NCI-H748 (cell line): ENCODE measurements around the gene ENTPD8.
"Not testable (repeated sequence)": the region's sequence is repeated elsewhere in the genome, so short reads cannot be mapped to it uniquely, and the experiment has no call there.

ENCODE experiments used
- DNase-seq: peaks from one replicate; lab custom pipeline; 2025; ENCODE audit not compliant: unreplicated experiment; lab: John Stamatoyannopoulos, UW

Gene ENTPD8

DNA sequence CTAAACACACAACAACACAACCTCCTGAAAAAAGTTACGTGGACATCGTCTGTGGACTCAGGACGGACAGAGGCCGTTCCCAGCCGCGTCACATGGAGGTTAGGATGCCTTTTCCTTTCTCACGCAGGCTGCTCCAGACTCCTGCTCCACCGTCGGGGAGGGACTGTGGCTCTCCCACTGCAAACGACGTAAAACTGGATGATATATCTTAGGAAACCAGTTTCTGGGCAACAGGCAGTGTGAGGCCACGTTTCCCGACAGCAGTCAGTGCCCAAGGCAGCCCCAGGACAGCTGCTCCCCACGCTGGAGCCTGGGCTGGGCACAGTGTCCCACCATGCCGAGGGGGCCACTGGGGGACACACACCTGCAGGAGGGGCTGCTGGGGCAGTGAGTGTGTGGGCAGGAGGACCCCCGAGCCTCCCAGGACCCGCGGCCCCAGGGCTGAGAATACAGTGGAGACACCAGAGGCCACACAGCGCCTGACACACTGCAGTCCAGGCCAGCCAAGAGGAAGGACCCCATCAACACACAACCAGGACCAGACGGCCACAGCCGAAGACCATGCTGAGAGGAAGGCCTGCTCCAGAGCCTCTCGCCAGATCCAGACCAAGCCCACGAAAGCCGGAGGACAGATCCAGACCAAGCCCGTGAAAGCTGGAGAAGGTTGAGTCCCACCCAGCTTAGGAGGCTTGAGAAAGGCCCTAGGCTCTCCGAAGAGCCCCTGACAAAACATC lies 44.4 kb downstream of the ENTPD8 start:
- DNase-seq, result no peak

DNA sequence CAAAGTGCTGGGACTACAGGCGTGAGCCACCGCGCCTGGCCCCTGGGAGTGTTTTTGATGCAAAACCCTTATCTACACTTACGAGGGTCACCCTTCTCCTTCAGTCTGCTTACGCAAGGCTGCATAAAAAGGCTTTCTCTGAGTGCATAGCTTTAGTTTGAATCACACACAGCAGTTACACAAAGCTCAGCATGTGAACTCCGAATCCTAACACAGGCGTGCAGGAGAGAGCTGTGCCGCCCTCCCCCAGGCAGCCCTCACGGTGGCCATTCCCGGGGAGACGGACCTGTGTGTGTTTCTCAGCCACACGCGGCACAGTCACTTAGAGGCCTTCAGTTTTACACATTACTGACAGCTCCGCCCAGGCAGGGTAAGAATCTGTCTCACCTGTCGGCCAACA lies 44.9 kb downstream of the ENTPD8 start:
- no peak for DNase-seq

GRCh38 chr9:137395666-137396010 lies 45.5 kb downstream of the ENTPD8 start:
- DNase-seq, result no peak

GRCh38 chr9:137394866-137395665 lies 46.1 kb downstream of the ENTPD8 start:
- no peak for DNase-seq

DNA sequence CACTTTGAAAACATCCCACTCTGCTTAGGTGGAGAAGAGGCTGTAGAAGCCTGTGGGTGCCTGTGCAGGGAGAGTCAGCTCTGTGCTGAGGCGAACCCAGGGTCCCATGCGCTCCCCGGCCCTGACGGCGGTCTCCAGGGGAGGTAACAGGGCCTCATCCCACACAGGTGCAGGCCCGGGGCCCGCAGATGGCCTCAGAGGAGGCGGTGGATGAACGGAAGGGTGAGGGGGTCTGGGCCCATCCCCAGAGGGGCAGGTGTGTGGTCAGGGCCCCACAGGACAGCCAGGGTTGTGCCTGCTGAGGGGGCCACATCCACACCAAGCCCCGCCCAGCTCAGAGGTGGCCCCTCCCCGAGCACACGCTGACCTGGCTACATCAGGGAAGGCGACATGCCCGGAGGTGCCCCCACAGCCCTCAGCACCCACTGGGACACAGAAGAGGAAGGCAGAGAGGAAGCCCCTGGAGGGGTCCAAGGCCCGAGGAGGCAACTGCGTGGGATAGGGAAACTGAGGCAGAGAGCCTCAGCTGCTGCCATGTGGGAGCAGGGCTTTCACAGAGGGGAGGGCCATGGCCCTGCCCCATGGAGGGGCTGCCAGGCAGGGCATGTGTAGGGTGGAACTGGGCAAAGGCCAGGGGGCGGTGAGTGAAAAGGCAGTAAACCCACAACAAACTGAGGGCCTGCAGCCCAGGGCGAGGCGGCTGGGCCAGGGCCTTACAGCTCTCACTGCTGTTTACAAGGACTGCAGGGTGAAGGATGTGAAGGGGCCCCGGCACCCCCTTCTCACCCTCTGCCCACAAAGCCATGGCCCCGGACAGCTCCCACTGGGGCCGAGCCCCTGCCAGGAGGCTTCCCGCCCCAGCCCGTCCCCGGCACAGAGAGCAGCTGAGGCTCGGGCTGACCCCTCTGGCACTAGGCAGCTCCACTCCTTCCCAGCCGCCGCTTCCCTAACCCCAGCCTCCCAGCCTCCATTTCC lies 47.7 kb downstream of the ENTPD8 start:
- no peak for DNase-seq

DNA sequence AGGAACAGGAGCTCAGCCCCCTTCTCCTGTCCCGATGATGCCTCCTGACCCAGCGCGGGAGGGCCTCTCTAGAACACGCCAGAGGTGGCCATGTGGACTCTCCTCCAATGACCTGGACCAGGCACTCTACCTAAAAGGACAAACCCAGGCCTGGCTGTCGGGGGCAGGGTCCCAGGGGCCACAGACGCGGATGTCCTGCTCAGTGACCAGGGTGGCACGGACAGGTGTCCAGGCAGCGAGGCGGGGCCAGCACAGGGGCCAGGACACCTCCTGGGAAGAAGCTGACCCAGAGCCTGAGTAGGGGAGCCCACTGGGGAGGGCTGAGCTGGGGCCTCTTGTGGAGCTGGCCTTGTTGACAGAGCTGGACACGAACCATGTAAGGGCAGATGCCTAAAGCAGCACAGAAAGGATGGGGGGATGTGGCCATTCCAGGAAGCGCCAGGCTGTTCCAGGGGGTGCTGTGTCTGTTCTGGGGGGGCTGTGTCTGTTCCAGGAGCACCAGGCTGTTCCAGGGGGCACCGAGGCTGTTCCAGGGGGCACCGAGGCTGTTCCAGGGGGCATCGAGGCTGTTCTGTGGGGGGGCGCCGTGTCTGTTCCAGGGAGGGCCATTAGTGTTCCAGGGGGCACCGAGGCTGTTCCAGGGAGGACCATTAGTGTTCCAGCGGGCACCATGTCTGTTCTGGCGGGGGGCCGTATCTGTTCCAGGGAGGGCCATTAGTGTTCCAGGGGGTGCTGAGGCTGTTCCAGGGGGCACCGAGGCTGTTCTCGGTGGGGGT lies 48.7 kb downstream of the ENTPD8 start:
- DNase-seq, result no peak

- DNase-seq, result no peak
Measured at GRCh38 chr9:137391411-137391754, 49.8 kb downstream of the ENTPD8 start.

DNA sequence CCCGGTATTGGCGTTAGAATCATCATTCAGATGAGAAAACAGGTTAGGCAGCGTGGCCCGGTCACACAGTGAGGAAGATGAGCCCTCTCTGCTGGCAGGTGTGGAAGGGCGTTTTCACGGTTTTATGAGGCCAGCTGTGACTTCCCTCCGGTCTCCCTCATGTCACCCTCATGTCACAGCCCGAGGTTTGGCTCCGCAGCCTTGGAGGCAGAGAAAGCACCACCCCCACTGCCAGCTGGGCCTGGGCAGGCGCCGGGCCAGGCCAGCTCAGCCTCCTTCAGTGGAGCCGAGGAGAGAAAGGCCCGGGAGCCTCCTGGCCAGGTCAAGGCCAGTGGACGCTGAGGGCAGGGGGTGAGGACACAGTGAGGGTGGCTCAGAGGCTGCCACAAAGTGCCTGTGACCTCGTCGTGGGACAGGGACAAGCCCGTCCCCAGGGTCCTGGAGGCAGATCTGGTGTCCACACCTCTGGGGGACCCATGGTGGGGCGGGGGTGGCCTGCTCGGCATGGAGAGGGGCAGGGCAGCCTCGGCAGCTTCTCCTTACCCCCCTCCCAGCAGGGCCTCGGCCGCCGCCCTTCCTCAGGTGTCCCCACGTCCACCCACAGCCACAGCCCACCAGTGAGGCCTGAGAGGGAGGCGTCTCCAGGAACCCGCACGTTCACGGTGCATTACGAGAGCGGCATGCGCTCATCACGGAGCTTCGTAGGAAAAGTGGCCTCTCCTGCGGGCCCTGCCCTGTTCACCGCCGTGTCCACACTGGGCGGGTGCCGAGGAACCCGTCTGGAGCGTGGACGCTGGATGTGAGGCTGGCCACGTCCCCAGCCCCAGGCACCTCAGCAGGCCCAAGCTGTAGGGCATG lies 50.4 kb downstream of the ENTPD8 start:
- DNase-seq, result peak; percentile 24

DNA sequence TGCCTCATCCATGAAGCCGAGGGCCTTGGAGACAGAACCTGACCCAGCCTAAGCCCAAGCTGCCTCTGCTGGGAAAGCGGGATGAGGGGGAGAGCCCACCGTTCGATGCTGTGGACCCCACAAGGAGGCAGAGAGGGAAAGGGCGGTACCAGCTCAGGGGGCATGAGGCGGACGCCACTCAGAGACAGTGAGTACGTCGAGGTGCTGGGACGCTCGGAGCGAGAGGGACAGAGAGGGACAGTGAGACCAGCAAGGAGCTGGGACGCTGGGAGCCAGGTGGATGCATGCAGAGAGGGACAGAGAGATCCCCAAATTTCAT lies 51.8 kb downstream of the ENTPD8 start:
- no peak for DNase-seq

DNA sequence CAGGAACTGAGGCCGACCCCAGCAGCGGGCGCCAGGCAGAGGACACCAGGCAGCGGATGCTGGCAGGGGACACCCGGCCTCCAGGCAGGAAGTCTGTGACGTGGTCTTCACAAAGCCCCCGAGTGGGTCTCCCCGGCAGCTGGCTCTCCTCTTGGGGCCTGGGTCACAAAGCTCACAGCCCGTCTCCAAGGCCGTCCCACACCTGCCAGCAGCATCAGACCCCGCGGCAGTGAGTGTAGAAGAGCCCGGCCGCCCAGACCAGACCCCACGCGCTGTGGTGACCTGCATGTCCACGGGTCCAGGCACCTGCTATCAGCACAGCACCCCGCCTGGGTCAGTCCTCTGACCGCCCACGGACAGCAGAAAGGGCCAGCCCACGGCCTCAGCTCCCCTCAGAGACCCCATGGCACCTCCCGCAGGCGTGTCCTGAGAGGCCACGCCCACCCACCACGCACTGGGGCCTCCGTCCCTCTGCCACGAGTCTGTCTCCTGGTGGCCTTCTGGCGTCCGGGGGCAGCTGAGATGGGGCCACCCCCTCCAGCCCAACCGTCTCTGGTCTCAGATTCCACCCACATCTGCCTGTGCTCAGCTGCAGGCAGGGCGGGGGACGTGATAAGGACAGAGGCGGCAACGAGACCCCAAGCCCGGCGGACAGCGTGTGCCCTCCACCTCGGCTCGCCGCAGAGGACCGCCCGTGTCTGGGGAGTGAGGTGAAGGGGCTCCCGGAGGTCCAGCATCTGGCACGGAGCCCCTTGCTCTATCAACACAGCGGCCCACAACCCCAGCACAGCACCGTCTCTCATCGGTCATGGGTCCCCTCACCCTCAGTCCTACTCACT lies 52.3 kb downstream of the ENTPD8 start:
- no peak for DNase-seq

DNA sequence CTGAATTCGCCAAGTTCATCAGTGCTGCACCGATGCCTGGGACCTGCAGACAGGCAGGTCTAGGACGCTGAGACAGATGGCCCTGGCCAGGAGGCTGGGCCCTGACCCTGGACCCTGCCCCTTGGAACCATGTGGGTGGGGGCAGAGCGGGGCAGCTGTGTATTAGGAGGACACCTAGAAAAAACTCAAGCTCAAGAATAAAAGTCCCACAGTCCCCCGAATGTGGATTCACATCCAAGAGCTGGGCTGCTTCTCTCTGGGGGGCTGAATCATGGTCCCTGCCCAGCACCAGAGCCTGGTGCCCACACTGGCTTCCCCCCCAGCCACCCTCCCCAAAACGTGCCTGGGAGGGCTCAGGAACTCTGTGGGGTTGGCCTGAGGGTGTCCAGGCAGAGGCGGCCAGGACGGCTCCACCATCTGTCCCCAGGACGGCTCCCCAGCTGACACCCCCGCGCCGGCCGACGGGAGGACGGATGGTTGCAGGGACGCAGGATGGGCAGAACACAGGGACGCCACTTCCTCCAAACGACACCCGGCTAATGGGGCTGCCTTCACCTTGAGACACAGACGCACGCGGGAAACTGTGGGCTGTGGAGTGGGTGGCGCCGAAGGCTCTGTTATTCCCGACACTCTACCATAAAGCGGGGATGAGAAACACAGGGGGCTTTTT lies 53.1 kb downstream of the ENTPD8 start:
- DNase-seq, result no peak

- no peak for DNase-seq
Measured at GRCh38 chr9:137387114-137387890, 53.9 kb downstream of the ENTPD8 start.

DNA sequence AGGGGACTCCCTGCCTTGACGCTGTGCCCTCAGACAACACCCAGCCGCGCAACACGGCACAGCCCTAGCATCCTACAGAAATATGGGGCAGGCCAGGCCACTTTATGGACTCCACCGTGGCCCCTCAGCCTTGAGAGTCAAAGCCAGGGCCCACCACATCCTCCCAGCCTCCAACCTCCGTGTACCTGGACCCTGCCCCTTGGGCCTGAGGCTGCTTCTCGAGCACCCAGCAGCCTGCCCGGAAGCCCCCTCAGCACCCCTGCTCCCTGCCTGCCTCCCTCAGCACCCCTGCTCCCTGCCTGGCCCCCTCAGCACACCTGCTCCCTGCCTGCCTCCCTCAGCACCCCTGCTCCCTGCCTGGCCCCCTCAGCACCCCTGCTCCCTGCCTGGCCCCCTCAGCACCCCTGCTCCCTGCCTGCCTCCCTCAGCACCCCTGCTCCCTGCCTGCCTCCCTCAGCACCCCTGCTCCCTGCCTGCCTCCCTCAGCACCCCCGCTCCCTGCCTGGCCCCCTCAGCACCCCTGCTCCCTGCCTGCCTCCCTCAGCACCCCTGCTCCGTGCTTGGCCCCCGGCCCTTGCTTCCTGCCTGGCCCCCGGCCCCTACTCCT lies 54.5 kb downstream of the ENTPD8 start:
- not testable (repeated sequence) for DNase-seq

- no peak for DNase-seq
Measured at GRCh38 chr9:137385061-137385655, 56.0 kb downstream of the ENTPD8 start.
